GM21367 (cell line): ENCODE results near the gene EIF5A.

Experiments used
- ATAC-seq: cut with Tn5 transposase; IDR thresholded peaks from one replicate; pipeline ENCODE4 v1.9.1; 2021; ENCODE audit not compliant: unreplicated experiment

Gene EIF5A

GRCh38 chr17:7352910-7353635 is 45.6 kb downstream of the EIF5A start:
- no peak for ATAC-seq

DNA sequence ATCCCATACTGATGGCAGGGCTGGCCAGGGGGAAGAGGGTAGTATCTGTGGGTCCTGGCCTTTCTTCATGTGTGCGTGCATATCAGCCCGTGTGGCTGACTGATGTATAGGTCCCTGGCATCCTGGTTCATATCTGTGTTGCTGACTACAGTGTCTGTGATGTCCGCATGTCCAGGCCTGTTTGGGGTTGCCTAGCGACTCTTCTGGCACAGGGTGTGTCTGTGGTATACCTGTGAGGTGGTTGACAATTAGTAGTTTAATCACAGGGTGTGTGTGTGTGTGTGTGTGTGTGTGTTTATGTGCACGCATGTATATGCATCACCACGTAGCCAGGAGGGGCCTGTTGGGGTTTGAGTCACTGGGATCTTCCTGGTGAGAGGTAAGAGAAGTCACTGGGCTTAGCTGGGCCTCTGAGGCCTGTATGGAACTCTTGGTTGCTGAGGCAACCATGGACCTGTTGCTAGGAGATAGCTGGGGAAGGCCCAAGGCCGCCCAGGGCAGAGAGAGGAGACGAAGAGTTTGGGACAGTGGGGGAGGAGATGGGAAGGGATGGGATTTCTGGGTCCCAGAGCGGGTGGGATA is 46.9 kb downstream of the EIF5A start:
- no peak for ATAC-seq

- no peak for ATAC-seq
Observed at GRCh38 chr17:7355053-7355452, 47.6 kb downstream of the EIF5A start, which contains the start of gene TMEM95. Gene TMEM95 (plus strand): TSS chr17:7355156. CDS start chr17:7355205, 49 bp downstream.

DNA sequence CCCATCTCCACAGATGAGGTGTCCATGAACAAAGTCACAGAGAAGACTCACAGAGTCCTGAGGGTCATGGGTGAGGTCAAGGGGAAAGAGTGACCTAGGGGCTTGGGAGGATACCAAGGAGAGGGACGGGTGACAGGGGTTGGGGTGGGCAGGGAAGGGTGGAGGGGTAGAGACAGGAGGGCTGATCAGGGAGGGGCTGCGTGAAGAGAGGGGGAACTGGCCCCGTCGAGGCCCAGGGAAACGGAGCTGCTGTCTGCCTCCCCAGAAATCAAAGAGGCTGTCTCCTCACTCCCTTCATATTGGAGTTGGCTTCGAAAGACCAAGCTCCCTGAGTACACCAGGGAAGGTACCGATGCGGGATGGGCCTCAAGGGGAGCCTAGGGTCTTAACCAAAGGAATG is 48.1 kb downstream of the EIF5A start:
- no peak for ATAC-seq

- no peak for ATAC-seq
Observed at GRCh38 chr17:7356072-7356549, 48.7 kb downstream of the EIF5A start.

DNA sequence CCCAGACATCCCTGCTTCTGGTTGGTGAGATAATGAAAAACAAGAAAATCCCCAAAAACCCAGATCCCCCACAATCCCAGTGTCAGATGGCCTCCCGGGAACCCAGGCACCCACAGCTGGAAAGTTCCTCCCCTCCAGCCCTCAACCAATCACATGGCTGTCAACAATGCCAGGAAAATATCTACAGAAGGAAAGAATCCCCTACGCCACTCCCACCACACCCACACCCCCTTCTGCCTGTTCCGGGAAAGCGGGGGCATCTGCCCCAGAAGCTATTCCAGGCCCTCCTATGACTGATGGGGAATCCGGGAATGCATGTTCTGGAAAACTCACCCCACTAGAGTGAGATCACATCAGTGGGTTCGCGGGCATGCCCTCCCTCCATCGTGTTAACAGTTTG is 49.3 kb downstream of the EIF5A start:
- no peak for ATAC-seq

DNA sequence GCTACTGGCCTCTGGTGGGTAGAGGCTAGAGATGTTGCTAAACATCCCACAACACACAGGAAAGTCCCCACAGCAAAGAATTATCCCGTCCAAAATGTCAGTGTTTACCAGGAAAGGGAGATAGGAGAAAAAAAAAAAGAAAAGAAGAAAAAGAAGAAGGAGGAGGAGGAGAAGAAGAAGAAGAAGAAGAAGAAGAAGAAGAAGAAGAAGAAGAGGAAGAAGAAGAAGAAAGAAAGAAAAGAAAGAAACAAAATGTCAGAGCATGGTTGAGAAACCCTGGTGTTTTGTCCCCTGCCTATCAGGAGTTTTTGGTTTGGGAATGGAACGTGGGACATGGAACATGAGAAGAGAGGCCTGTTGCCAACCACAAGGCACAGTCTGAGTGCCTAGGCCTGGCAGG is 50.0 kb downstream of the EIF5A start:
- no peak for ATAC-seq

DNA sequence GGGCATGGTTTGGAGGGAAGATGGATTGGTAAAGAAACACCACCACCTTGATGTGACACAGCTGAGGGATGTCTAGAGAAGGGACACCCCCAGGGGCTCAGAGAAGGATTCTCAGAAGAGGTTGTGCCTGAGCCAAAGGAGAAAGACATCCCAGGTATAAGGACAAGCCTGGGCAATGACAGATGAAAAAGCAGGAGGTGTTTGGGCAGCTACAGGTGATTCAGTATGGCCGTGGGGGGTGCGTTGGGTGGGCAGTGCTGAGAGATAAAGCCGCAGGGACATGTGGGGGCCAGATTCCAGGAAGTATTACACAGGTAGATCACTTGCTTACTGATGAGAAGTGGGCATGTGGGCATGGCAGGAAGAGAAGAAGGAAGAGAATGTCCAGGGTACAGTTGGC is 54.5 kb downstream of the EIF5A start:
- ATAC-seq: no peak
